Colonic mucosa (tissue), 4 donors: Measurements from ENCODE around the gene SLC3A2. TPM values are rescaled to one million over a fixed set of nuclear protein-coding genes. Genes with fewer than 3 reads are reported as not detected.
A peak's percentile ranks its signal among the peaks of the same experiment; 100 is the strongest.

ENCODE experiments used
- DNase-seq: peaks from one replicate; pipeline ENCODE4 v3.0.0-alpha.2; 2020
- H3K27ac ChIP-seq: fragments of 200-600 bp; one replicate; pipeline ENCODE4 v1.8.0; 2021
- H3K27me3 ChIP-seq: fragments of 200-600 bp; one replicate; pipeline ENCODE4 v1.8.0; 2021
- H3K36me3 ChIP-seq: fragments of 200-600 bp; one replicate; pipeline ENCODE4 v1.8.0; 2021
- H3K4me1 ChIP-seq: fragments of 200-600 bp; one replicate; pipeline ENCODE4 v1.8.0; 2021; ENCODE audit warnings: mild to moderate bottlenecking
- H3K4me3 ChIP-seq: fragments of 200-600 bp; one replicate; pipeline ENCODE4 v1.8.0; 2021
- H3K9ac ChIP-seq, 2 donors: one replicate each; pipeline ENCODE4 v1.7.0; 2013; ENCODE audit warnings: control low read depth in 2 of 2, low read depth in 2 of 2, low read length in 2 of 2
- H3K9me3 ChIP-seq: fragments of 200-600 bp; one replicate; pipeline ENCODE4 v1.8.0; 2021
- intact Hi-C: fragments of 100-400 bp; cut with DNase I; formaldehyde crosslinking; loops from one replicate; pipeline ENCODE4 v1.14.1; 2022
- total RNA-seq, 2 donors: library from RNA; stranded (reverse); fragmentation: NEBNext Ultra II Directional in 1 of 2; extraction: Animal tissue kit (Norgen Biotek cat#: 25700) in 1 of 2; gene quantifications; one replicate each; pipeline ENCODE4 v1.2.1, GENCODE V29; 2021
- TF ChIP-seq, protein P1 (sequence below): fragments of 200-600 bp; IDR thresholded peaks from one replicate; pipeline ENCODE4 v1.8.0; 2022; ENCODE audit warnings: antibody characterized with exemption, mild to moderate bottlenecking
- donor health status: healthy.
- donor health status: DM: no; HTN: no; CAD: no.
- donor health status: DM: no; HTN: no; CAD: no.

Gene SLC3A2
- total RNA-seq, 2 donors from 2014 or later, result 70.4 to 116 TPM

DNA sequence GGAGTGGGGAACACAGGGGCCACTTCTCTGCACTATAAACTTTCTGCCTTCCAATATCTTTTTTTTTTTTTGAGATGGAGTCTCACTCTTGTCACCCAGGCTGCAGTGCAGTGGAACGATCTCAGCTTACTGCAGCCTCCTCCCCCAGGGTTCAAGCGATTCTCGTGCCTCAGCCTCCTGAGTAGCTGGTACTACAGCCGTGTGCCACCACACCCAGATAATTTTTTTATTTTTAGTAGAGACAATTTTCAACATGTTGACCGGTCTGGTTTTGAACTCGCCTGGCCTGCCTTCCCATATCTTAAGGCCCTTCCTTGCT lies 1.7 kb downstream of the SLC3A2 start:
- no peaks in the 10 kb centered on the region for H3K27me3 ChIP-seq
- TF ChIP-seq, protein P1, sequence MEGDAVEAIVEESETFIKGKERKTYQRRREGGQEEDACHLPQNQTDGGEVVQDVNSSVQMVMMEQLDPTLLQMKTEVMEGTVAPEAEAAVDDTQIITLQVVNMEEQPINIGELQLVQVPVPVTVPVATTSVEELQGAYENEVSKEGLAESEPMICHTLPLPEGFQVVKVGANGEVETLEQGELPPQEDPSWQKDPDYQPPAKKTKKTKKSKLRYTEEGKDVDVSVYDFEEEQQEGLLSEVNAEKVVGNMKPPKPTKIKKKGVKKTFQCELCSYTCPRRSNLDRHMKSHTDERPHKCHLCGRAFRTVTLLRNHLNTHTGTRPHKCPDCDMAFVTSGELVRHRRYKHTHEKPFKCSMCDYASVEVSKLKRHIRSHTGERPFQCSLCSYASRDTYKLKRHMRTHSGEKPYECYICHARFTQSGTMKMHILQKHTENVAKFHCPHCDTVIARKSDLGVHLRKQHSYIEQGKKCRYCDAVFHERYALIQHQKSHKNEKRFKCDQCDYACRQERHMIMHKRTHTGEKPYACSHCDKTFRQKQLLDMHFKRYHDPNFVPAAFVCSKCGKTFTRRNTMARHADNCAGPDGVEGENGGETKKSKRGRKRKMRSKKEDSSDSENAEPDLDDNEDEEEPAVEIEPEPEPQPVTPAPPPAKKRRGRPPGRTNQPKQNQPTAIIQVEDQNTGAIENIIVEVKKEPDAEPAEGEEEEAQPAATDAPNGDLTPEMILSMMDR, result no peak
- H3K36me3 ChIP-seq, result peaks cover 27% of the 10 kb centered on the region
- intact Hi-C loops, result no loop called here
- no peaks in the 10 kb centered on the region for H3K9me3 ChIP-seq
- H3K4me3 ChIP-seq, result peak overlapping the region; percentile 81
- peak overlapping the region; percentile 99 for H3K27ac ChIP-seq
- peaks cover 13% of the 10 kb centered on the region for H3K4me1 ChIP-seq
- H3K9ac ChIP-seq, result peak overlapping the region in 1 of 2 donors; percentile 98
- no peak for DNase-seq

DNA sequence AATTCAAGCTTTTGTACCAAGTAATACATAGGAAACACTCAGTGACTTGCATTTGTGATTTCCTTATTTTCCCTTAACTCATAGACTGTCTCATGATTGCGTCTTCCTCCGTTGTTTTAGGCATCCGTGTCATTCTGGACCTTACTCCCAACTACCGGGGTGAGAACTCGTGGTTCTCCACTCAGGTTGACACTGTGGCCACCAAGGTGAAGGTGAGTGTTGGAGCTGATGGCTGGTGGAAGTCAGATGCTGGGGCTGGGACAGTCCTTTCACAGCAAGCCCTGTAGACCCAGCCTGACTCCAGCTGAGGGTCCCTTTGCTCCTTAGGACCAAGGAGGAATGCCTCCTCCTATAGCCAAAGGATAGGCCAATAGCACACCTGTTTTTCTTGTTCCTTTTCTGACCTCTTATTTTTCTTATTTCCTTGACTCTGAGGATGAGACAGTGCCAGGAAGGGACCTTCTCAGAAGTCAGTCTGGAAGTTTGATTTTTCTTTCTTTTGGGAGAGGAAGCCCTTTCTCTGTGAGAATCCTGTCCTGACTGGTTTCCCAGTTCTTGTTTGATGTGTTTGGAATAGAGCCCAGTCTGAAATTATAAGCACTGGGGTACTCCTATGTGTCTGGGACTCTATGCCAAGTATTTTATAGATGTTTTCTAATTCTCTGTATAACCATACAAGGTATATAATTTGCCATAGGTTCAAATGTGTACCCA lies 2.2 kb downstream of the SLC3A2 start:
- Histone ChIP-seq H3K4me3 (peak overlapping the region; percentile 2), H3K36me3 (peaks cover 32% of the 10 kb centered on the region), H3K27ac (peak overlapping the region; percentile 99), H3K9ac (peak overlapping the region; percentile 15 to 98), H3K27me3 (no peaks in the 10 kb centered on the region), H3K9me3 (no peaks in the 10 kb centered on the region), H3K4me1 (peaks cover 13% of the 10 kb centered on the region)
- intact Hi-C loops, result no loop called here
- TF ChIP-seq, protein P1, result no peak
- DNase-seq, result no peak

DNA sequence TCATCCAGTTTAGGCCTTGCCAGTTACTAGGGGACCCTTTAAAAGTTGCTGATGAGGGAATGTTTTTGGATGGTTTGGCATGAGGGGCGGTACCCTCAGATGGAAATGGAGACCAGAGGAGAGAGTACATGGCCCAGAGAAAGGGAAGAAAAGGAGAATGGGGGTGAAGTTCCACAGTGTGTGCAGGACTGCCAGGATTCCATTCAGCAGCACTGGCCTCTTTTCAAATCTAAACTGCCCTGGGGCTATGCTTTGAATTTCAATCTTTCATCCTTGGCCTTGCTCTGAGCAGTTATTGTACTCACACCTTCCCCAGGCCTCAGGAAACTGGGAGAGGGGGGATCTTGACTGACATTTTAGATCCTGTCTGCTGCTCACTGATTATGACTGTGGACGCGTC lies 3.0 kb downstream of the SLC3A2 start:
- TF ChIP-seq, protein P1, result no peak
- peaks cover 35% of the 10 kb centered on the region for H3K36me3 ChIP-seq
- peak overlapping the region; percentile 13 to 98 for H3K9ac ChIP-seq
- DNase-seq, result no peak
- no peaks in the 10 kb centered on the region for H3K27me3 ChIP-seq
- no peaks in the 10 kb centered on the region for H3K9me3 ChIP-seq
- H3K27ac ChIP-seq, result no peak overlapping the region
- H3K4me1 ChIP-seq, result peaks cover 13% of the 10 kb centered on the region
- H3K4me3 ChIP-seq, result no peak overlapping the region
- intact Hi-C loops, result no loop called here

DNA sequence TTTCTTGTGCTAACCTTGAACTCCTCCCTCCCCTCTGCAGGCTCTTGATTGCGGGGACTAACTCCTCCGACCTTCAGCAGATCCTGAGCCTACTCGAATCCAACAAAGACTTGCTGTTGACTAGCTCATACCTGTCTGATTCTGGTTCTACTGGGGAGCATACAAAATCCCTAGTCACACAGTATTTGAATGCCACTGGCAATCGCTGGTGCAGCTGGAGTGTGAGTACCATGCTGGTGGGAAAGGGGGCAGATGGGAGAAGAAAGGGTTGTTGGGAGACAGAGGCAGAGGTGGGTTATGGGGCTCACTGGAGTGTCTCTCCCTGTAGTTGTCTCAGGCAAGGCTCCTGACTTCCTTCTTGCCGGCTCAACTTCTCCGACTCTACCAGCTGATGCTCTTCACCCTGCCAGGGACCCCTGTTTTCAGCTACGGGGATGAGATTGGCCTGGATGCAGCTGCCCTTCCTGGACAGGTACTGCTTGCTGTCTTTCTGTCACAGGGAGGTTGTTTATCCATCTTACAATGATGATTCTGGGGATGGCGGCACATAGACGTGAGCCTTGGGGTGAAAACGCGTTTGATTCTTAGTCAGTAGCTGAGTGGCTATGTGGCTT lies 4.5 kb downstream of the SLC3A2 start:
- Histone ChIP-seq H3K9me3 (no peaks in the 10 kb centered on the region), H3K9ac (no peak overlapping the region), H3K27me3 (no peaks in the 10 kb centered on the region), H3K4me3 (no peak overlapping the region), H3K27ac (no peak overlapping the region), H3K36me3 (peaks cover 42% of the 10 kb centered on the region), H3K4me1 (peaks cover 5% of the 10 kb centered on the region)
- intact Hi-C loops, result no loop called here
- DNase-seq, result no peak
- TF ChIP-seq, protein P1, result no peak

DNA sequence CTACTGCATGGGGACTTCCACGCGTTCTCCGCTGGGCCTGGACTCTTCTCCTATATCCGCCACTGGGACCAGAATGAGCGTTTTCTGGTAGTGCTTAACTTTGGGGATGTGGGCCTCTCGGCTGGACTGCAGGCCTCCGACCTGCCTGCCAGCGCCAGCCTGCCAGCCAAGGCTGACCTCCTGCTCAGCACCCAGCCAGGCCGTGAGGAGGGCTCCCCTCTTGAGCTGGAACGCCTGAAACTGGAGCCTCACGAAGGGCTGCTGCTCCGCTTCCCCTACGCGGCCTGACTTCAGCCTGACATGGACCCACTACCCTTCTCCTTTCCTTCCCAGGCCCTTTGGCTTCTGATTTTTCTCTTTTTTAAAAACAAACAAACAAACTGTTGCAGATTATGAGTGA lies 7.7 kb downstream of the SLC3A2 start:
- no peak for DNase-seq
- Histone ChIP-seq H3K36me3 (peaks cover 38% of the 10 kb centered on the region), H3K4me3 (no peak overlapping the region), H3K9ac (no peak overlapping the region), H3K9me3 (no peaks in the 10 kb centered on the region), H3K27ac (no peak overlapping the region), H3K4me1 (no peaks in the 10 kb centered on the region), H3K27me3 (no peaks in the 10 kb centered on the region)
- TF ChIP-seq, protein P1, result no peak
- intact Hi-C loops, result no loop called here
